ENCODE results near the gene USP43.

The USP43 gene

GRCh38 chr17:9672691-9673090, 27.4 kb downstream of the USP43 start:
- no peaks in the 10 kb centered on the region for H3K27me3 ChIP-seq (ENCODE audit: low read depth)
- H3K36me3 ChIP-seq (replicated peaks), result no peaks in the 10 kb centered on the region
- DNase-seq (ENCODE audit: low spot score in 2 of 2), result no peak
- no peak overlapping the region for H3K4me3 ChIP-seq
- no peaks in the 10 kb centered on the region for H3K9me3 ChIP-seq
- in situ Hi-C loops (cut with MboI; ENCODE audit: low sequenced_read_pairs), result no loop called here
- no peaks in the 10 kb centered on the region for H3K4me1 ChIP-seq

GRCh38 chr17:9676084-9676483, 30.8 kb downstream of the USP43 start:
- Histone ChIP-seq H3K36me3 (replicated peaks) (no peaks in the 10 kb centered on the region), H3K4me1 (no peaks in the 10 kb centered on the region), H3K27me3 (ENCODE audit: low read depth) (no peaks in the 10 kb centered on the region), H3K4me3 (no peak overlapping the region), H3K9me3 (peaks cover 4% of the 10 kb centered on the region; the same call in 1 of the 2 replicates)
- in situ Hi-C loops (cut with MboI; ENCODE audit: low sequenced_read_pairs), result no loop called here
- no peak for DNase-seq (ENCODE audit: low spot score in 2 of 2)

- DNase-seq (ENCODE audit: low spot score in 2 of 2), result no peak
- Histone ChIP-seq H3K36me3 (replicated peaks) (no peaks in the 10 kb centered on the region), H3K27me3 (ENCODE audit: low read depth) (no peaks in the 10 kb centered on the region), H3K9me3 (peaks cover 4% of the 10 kb centered on the region; the same call in 1 of the 2 replicates), H3K4me1 (no peaks in the 10 kb centered on the region), H3K4me3 (no peak overlapping the region)
- in situ Hi-C loops (cut with MboI; ENCODE audit: low sequenced_read_pairs), result no loop called here
Measured at GRCh38 chr17:9676820-9677310, 31.5 kb downstream of the USP43 start.

- no peak for DNase-seq (ENCODE audit: low spot score in 2 of 2)
- Histone ChIP-seq H3K4me1 (no peaks in the 10 kb centered on the region), H3K36me3 (replicated peaks) (no peaks in the 10 kb centered on the region), H3K4me3 (no peak overlapping the region), H3K9me3 (peaks cover 4% of the 10 kb centered on the region; the same call in 1 of the 2 replicates), H3K27me3 (ENCODE audit: low read depth) (no peaks in the 10 kb centered on the region)
- in situ Hi-C loops (cut with MboI; ENCODE audit: low sequenced_read_pairs), result no loop called here
Measured at GRCh38 chr17:9677411-9677810, 32.1 kb downstream of the USP43 start.

GRCh38 chr17:9677896-9678295, 32.6 kb downstream of the USP43 start:
- Histone ChIP-seq H3K4me1 (no peaks in the 10 kb centered on the region), H3K4me3 (no peak overlapping the region), H3K27me3 (ENCODE audit: low read depth) (no peaks in the 10 kb centered on the region), H3K9me3 (peaks cover 4% of the 10 kb centered on the region; the same call in 1 of the 2 replicates), H3K36me3 (replicated peaks) (no peaks in the 10 kb centered on the region)
- no peak for DNase-seq (ENCODE audit: low spot score in 2 of 2)
- in situ Hi-C loops (cut with MboI; ENCODE audit: low sequenced_read_pairs), result no loop called here

- Histone ChIP-seq H3K36me3 (replicated peaks) (no peaks in the 10 kb centered on the region), H3K4me3 (no peak overlapping the region), H3K27me3 (ENCODE audit: low read depth) (no peaks in the 10 kb centered on the region), H3K9me3 (peaks cover 3% of the 10 kb centered on the region; the same call in 1 of the 2 replicates), H3K4me1 (no peaks in the 10 kb centered on the region)
- no peak for DNase-seq (ENCODE audit: low spot score in 2 of 2)
- in situ Hi-C loops (cut with MboI; ENCODE audit: low sequenced_read_pairs), result no loop called here
Measured at GRCh38 chr17:9684955-9685621, 39.8 kb downstream of the USP43 start.

GRCh38 chr17:9693755-9694154, 48.4 kb downstream of the USP43 start:
- no peaks in the 10 kb centered on the region for H3K9me3 ChIP-seq
- no peaks in the 10 kb centered on the region for H3K4me1 ChIP-seq
- in situ Hi-C loops (cut with MboI; ENCODE audit: low sequenced_read_pairs), result no loop called here
- H3K4me3 ChIP-seq, result no peak overlapping the region
- no peaks in the 10 kb centered on the region for H3K27me3 ChIP-seq (ENCODE audit: low read depth)
- DNase-seq (ENCODE audit: low spot score in 2 of 2), result no peak
- H3K36me3 ChIP-seq (replicated peaks), result no peaks in the 10 kb centered on the region

GRCh38 chr17:9696279-9697044, 51.1 kb downstream of the USP43 start:
- no peaks in the 10 kb centered on the region for H3K27me3 ChIP-seq (ENCODE audit: low read depth)
- no peak overlapping the region for H3K4me3 ChIP-seq
- H3K9me3 ChIP-seq, result no peaks in the 10 kb centered on the region
- in situ Hi-C loops (cut with MboI; ENCODE audit: low sequenced_read_pairs), result no loop called here
- DNase-seq (ENCODE audit: low spot score in 2 of 2), result no peak
- H3K36me3 ChIP-seq (replicated peaks), result no peaks in the 10 kb centered on the region
- no peaks in the 10 kb centered on the region for H3K4me1 ChIP-seq

- DNase-seq (ENCODE audit: low spot score in 2 of 2), result no peak
Measured at GRCh38 chr17:9700136-9700535, 54.8 kb downstream of the USP43 start.

GRCh38 chr17:9700754-9701476, 55.6 kb downstream of the USP43 start:
- H3K9me3 ChIP-seq, result no peaks in the 10 kb centered on the region
- H3K36me3 ChIP-seq (replicated peaks), result no peaks in the 10 kb centered on the region
- H3K4me1 ChIP-seq, result no peaks in the 10 kb centered on the region
- in situ Hi-C loops (cut with MboI; ENCODE audit: low sequenced_read_pairs), result no loop called here
- H3K27me3 ChIP-seq (ENCODE audit: low read depth), result no peaks in the 10 kb centered on the region
- H3K4me3 ChIP-seq, result no peak overlapping the region
- DNase-seq (ENCODE audit: low spot score in 2 of 2), result no peak

More at GRCh38 chr17:9700136-9700535, 54.8 kb downstream of the USP43 start:
- in situ Hi-C loops (cut with MboI; ENCODE audit: low sequenced_read_pairs), result no loop called here
- Histone ChIP-seq H3K27me3 (ENCODE audit: low read depth) (no peaks in the 10 kb centered on the region), H3K4me3 (no peak overlapping the region), H3K4me1 (no peaks in the 10 kb centered on the region), H3K36me3 (replicated peaks) (no peaks in the 10 kb centered on the region), H3K9me3 (no peaks in the 10 kb centered on the region)

GRCh38 chr17:9702482-9702881, 57.2 kb downstream of the USP43 start:
- in situ Hi-C loops (cut with MboI; ENCODE audit: low sequenced_read_pairs), result no loop called here
- no peak overlapping the region for H3K4me3 ChIP-seq
- H3K27me3 ChIP-seq (ENCODE audit: low read depth), result no peaks in the 10 kb centered on the region
- no peaks in the 10 kb centered on the region for H3K9me3 ChIP-seq
- no peaks in the 10 kb centered on the region for H3K4me1 ChIP-seq
- no peak for DNase-seq (ENCODE audit: low spot score in 2 of 2)
- no peaks in the 10 kb centered on the region for H3K36me3 ChIP-seq (replicated peaks)

GRCh38 chr17:9702914-9703780, 57.8 kb downstream of the USP43 start:
- no peaks in the 10 kb centered on the region for H3K36me3 ChIP-seq (replicated peaks)
- no peaks in the 10 kb centered on the region for H3K27me3 ChIP-seq (ENCODE audit: low read depth)
- in situ Hi-C loops (cut with MboI; ENCODE audit: low sequenced_read_pairs), result no loop called here
- H3K9me3 ChIP-seq, result no peaks in the 10 kb centered on the region
- H3K4me3 ChIP-seq, result no peak overlapping the region
- DNase-seq (ENCODE audit: low spot score in 2 of 2), result no peak
- H3K4me1 ChIP-seq, result no peaks in the 10 kb centered on the region

GRCh38 chr17:9703781-9704082, 58.4 kb downstream of the USP43 start:
- DNase-seq (ENCODE audit: low spot score in 2 of 2), result no peak
- no peaks in the 10 kb centered on the region for H3K27me3 ChIP-seq (ENCODE audit: low read depth)
- no peaks in the 10 kb centered on the region for H3K4me1 ChIP-seq
- H3K36me3 ChIP-seq (replicated peaks), result no peaks in the 10 kb centered on the region
- H3K4me3 ChIP-seq, result no peak overlapping the region
- H3K9me3 ChIP-seq, result no peaks in the 10 kb centered on the region
- in situ Hi-C loops (cut with MboI; ENCODE audit: low sequenced_read_pairs), result no loop called here
